ENCODE results near the gene REXO1.
A peak's percentile ranks its signal among the peaks of the same experiment; 100 is the strongest.
"Not testable (repeated sequence)": the region's sequence is repeated elsewhere in the genome, so short reads cannot be mapped to it uniquely, and the experiment has no call there.

The REXO1 gene

GRCh38 chr19:1880611-1881392, 32.5 kb upstream of the REXO1 start:
- TF ChIP-seq CTCF (conservative IDR thresholded peaks at IDR 0.05; ENCODE audit: low read depth) = no peak
- H3K27ac ChIP-seq = peak overlapping the region; percentile 17
- CTCF ChIA-PET = interaction anchor here (0.6 to 0.7 kb wide), 2 partner anchors 38 to 484 kb away, joined by 3 read pairs; no protein-coding TSS in a partner anchor
- POLR2A ChIA-PET (ENCODE audit: low non-redundant PET) = no interaction called here
- DNase-seq (ENCODE audit: low spot score) = no peak

- CTCF ChIA-PET; DNase-seq (ENCODE audit: low spot score); POLR2A ChIA-PET (ENCODE audit: low non-redundant PET): not testable (repeated sequence)
- H3K27ac ChIP-seq = peak overlapping the region; percentile 17
These were observed 31.7 kb upstream of the REXO1 start for GRCh38 chr19:1879982-1880381.

GRCh38 chr19:1878583-1878982, 30.3 kb upstream of the REXO1 start:
- H3K27ac ChIP-seq = peak overlapping the region; percentile 28; the same call in 1 of the 2 replicates
- CTCF ChIA-PET; DNase-seq (ENCODE audit: low spot score); POLR2A ChIA-PET (ENCODE audit: low non-redundant PET): not testable (repeated sequence)

GRCh38 chr19:1877280-1877660, 29.0 kb upstream of the REXO1 start:
- H3K27ac ChIP-seq = peak overlapping the region; percentile 90
- DNase-seq (ENCODE audit: low spot score); POLR2A ChIA-PET (ENCODE audit: low non-redundant PET): not testable (repeated sequence)
- CTCF ChIA-PET = interaction anchor here (0.6 kb wide), 1 partner anchor 331 kb away, joined by 3 read pairs; no protein-coding TSS in a partner anchor

GRCh38 chr19:1876496-1877279, 28.4 kb upstream of the REXO1 start:
- H3K27ac ChIP-seq = peak overlapping the region; percentile 90
- POLR2A ChIA-PET (ENCODE audit: low non-redundant PET) = interaction anchor here (1.0 kb wide), 1 partner anchor 8 kb away, joined by 3 read pairs; the partner anchor contains the start of gene ABHD17A
- not testable (repeated sequence) for DNase-seq (ENCODE audit: low spot score)
- CTCF ChIA-PET = interaction anchor here (0.6 to 1.1 kb wide), 5 partner anchors 13 to 507 kb away, joined by 3 to 5 read pairs (median 3); no protein-coding TSS in a partner anchor

- ChIA-PET POLR2A (ENCODE audit: low non-redundant PET) (interaction anchor here (0.9 to 1.0 kb wide), 2 partner anchors 9 to 18 kb away, joined by 3 to 5 read pairs; partner anchors contain the start of gene ABHD17A), CTCF (interaction anchor here (0.6 to 1.1 kb wide), 5 partner anchors 11 to 508 kb away, joined by 3 to 5 read pairs (median 3); no protein-coding TSS in a partner anchor)
- peak; percentile 67 for DNase-seq (ENCODE audit: low spot score)
These were observed 27.6 kb upstream of the REXO1 start for GRCh38 chr19:1875646-1876495.

GRCh38 chr19:1875265-1875645, 27.0 kb upstream of the REXO1 start:
- ChIA-PET CTCF (interaction anchor here (0.9 kb wide), 1 partner anchor 10 kb away, joined by 4 read pairs; no protein-coding TSS in a partner anchor), POLR2A (ENCODE audit: low non-redundant PET) (interaction anchor here (0.9 kb wide), 1 partner anchor 18 kb away, joined by 5 read pairs; no protein-coding TSS in a partner anchor)
- peak overlapping the region; percentile 90 for H3K27ac ChIP-seq
- DNase-seq (ENCODE audit: low spot score) = not testable (repeated sequence)

More at GRCh38 chr19:1875646-1876495, 27.6 kb upstream of the REXO1 start:
- TF ChIP-seq CTCF (conservative IDR thresholded peaks at IDR 0.05; ENCODE audit: low read depth) = no peak
- H3K27ac ChIP-seq = peak overlapping the region; percentile 90

- H3K27ac ChIP-seq = peak overlapping the region; percentile 90
These were observed 26.4 kb upstream of the REXO1 start for GRCh38 chr19:1874554-1875185.

More at GRCh38 chr19:1874554-1875185, 26.4 kb upstream of the REXO1 start:
- no peak for TF ChIP-seq CTCF (conservative IDR thresholded peaks at IDR 0.05; ENCODE audit: low read depth)
- ChIA-PET POLR2A (ENCODE audit: low non-redundant PET) (interaction anchor here (0.7 to 0.9 kb wide), 2 partner anchors 17 to 68 kb away, joined by 5 to 16 read pairs; no protein-coding TSS in a partner anchor), CTCF (interaction anchor here (0.9 to 1.1 kb wide), 2 partner anchors 10 to 55 kb away, joined by 3 to 4 read pairs; no protein-coding TSS in a partner anchor)
- DNase-seq (ENCODE audit: low spot score) = no peak

Measured in RWPE1 (cell line).